ENCODE measurements around the gene CASKIN1.

CASKIN1 gene

GRCh38 chr16:2235234-2235651, 38.8 kb upstream of the CASKIN1 start:
- Histone ChIP-seq H2AFZ (ENCODE audit: low read length) (no peak overlapping the region), H3F3A (ENCODE audit: low read depth) (no peaks in the 10 kb centered on the region), H3K9me3 (ENCODE audit: insufficient read depth, low read depth, low read length) (no peaks in the 10 kb centered on the region), H3K36me3 (ENCODE audit: insufficient read depth, low read length) (no peaks in the 10 kb centered on the region; the same call in 1 of the 2 replicates), H3K27me3 (ENCODE audit: insufficient read depth, low read length, poor library complexity, severe bottlenecking) (no peaks in the 10 kb centered on the region), H3K9ac (ENCODE audit: low read depth, low read length, poor library complexity, severe bottlenecking) (no peak overlapping the region), H4K20me1 (ENCODE audit: insufficient read depth, low read length, poor library complexity, severe bottlenecking) (no peaks in the 10 kb centered on the region), H3K4me2 (ENCODE audit: low read depth, low read length, poor library complexity, severe bottlenecking) (no peak overlapping the region), H3K4me1 (ENCODE audit: insufficient read depth, low read length, poor library complexity, severe bottlenecking) (no peaks in the 10 kb centered on the region), H3K4me3 (ENCODE audit: low read length, poor library complexity, severe bottlenecking) (no peak overlapping the region), H3K9me2 (replicated peaks; ENCODE audit: low read depth, low read length) (no peaks in the 10 kb centered on the region), H3K79me2 (ENCODE audit: insufficient read depth, low read length) (no peaks in the 10 kb centered on the region)
- no peak for TF ChIP-seq CTCF (conservative IDR thresholded peaks at IDR 0.05; ENCODE audit: low read length)
- no peak for TF ChIP-seq EZH2phosphoT487 (IDR thresholded peaks at IDR 0.05; ENCODE audit: borderline replicate concordance)

DNA sequence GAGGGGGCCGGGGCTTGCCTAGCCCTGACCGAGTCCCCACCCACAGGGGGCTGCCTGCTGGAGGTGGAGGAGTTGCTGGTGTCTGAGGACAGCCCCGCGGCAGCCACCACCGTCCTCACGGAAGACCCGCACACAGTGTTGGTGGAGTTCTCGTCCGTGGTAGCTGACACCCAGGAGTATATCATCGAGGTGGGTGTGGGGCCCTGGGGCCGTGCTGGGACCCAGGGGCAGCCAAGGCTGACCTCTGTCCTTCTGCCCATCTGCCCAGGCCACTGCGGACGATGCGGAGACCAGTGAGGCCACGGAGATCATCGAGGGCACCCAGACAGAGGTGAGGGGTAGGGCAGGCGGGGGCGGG, 38.4 kb upstream of the CASKIN1 start:
- H3K4me2 ChIP-seq (ENCODE audit: low read depth, low read length, poor library complexity, severe bottlenecking), result no peak overlapping the region
- no peaks in the 10 kb centered on the region for H3K9me2 ChIP-seq (replicated peaks; ENCODE audit: low read depth, low read length)
- H3K9me3 ChIP-seq (ENCODE audit: insufficient read depth, low read depth, low read length), result no peaks in the 10 kb centered on the region
- H3K79me2 ChIP-seq (ENCODE audit: insufficient read depth, low read length), result no peaks in the 10 kb centered on the region
- H3F3A ChIP-seq (ENCODE audit: low read depth), result no peaks in the 10 kb centered on the region
- no peaks in the 10 kb centered on the region; the same call in 1 of the 2 replicates for H3K36me3 ChIP-seq (ENCODE audit: insufficient read depth, low read length)
- no peak overlapping the region for H2AFZ ChIP-seq (ENCODE audit: low read length)
- no peak overlapping the region for H3K9ac ChIP-seq (ENCODE audit: low read depth, low read length, poor library complexity, severe bottlenecking)
- H3K4me3 ChIP-seq (ENCODE audit: low read length, poor library complexity, severe bottlenecking), result no peak overlapping the region
- no peaks in the 10 kb centered on the region for H3K27me3 ChIP-seq (ENCODE audit: insufficient read depth, low read length, poor library complexity, severe bottlenecking)
- no peaks in the 10 kb centered on the region for H3K4me1 ChIP-seq (ENCODE audit: insufficient read depth, low read length, poor library complexity, severe bottlenecking)
- TF ChIP-seq EZH2phosphoT487 (IDR thresholded peaks at IDR 0.05; ENCODE audit: borderline replicate concordance) (no peak), CTCF (conservative IDR thresholded peaks at IDR 0.05; ENCODE audit: low read length) (no peak)
- H4K20me1 ChIP-seq (ENCODE audit: insufficient read depth, low read length, poor library complexity, severe bottlenecking), result no peaks in the 10 kb centered on the region

DNA sequence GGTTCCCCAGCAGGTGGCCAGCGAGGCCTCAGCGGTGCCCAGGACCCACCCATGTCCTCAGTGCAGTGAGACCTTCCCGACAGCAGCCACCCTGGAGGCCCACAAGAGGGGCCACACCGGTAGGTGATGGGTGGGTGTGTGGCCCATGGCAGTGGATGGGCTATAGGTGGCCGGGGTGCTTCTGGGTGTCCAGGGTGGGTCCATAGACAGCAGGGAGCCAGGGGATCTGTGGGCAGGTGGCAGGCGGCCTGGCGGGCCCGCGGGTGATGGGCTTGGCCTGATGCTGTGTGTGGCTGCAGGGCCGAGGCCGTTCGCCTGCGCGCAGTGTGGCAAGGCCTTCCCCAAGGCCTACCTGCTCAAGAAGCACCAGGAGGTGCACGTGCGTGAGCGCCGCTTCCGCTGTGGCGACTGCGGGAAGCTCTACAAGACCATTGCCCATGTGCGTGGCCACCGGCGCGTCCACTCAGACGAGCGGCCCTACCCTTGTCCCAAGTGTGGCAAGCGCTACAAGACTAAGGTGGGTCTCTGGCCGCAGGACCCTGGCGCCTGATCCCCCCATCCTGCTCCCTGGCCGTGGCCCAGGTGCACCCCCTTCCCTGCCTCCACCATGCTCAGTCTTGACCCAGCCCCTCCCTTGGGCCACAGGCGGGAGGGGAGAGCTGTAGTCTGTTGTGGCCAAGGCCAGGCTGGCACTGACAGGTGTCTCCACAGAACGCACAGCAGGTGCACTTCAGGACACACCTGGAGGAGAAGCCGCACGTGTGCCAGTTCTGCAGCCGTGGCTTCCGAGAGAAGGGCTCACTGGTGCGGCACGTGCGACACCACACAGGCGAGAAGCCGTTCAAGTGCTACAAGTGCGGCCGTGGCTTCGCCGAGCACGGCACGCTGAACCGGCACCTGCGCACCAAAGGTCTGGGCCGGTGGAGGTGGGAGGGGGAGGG, 37.7 kb upstream of the CASKIN1 start:
- Histone ChIP-seq H3K79me2 (ENCODE audit: insufficient read depth, low read length) (no peaks in the 10 kb centered on the region), H3K9me2 (replicated peaks; ENCODE audit: low read depth, low read length) (no peaks in the 10 kb centered on the region), H3K4me3 (ENCODE audit: low read length, poor library complexity, severe bottlenecking) (no peak overlapping the region), H3K4me1 (ENCODE audit: insufficient read depth, low read length, poor library complexity, severe bottlenecking) (no peaks in the 10 kb centered on the region), H3K36me3 (ENCODE audit: insufficient read depth, low read length) (no peaks in the 10 kb centered on the region; the same call in 1 of the 2 replicates), H4K20me1 (ENCODE audit: insufficient read depth, low read length, poor library complexity, severe bottlenecking) (no peaks in the 10 kb centered on the region), H2AFZ (ENCODE audit: low read length) (no peak overlapping the region), H3F3A (ENCODE audit: low read depth) (no peaks in the 10 kb centered on the region), H3K9me3 (ENCODE audit: insufficient read depth, low read depth, low read length) (no peaks in the 10 kb centered on the region), H3K4me2 (ENCODE audit: low read depth, low read length, poor library complexity, severe bottlenecking) (no peak overlapping the region), H3K9ac (ENCODE audit: low read depth, low read length, poor library complexity, severe bottlenecking) (no peak overlapping the region), H3K27me3 (ENCODE audit: insufficient read depth, low read length, poor library complexity, severe bottlenecking) (no peaks in the 10 kb centered on the region)
- no peak for TF ChIP-seq EZH2phosphoT487 (IDR thresholded peaks at IDR 0.05; ENCODE audit: borderline replicate concordance)
- no peak for TF ChIP-seq CTCF (conservative IDR thresholded peaks at IDR 0.05; ENCODE audit: low read length)
